Measurements from ENCODE around the gene ANXA11. TPM values are rescaled to one million over a fixed set of nuclear protein-coding genes. Genes with fewer than 3 reads are reported as not detected.

ANXA11 gene
- total RNA-seq, 3 donors from 2014 or later, result 83.3 to 102 (median 93.4) TPM

- Histone ChIP-seq H3K4me3 (no peak overlapping the region), H3K4me1 (no peaks in the 10 kb centered on the region), H3K27me3 (no peaks in the 10 kb centered on the region), H3K27ac (no peak overlapping the region), H3K36me3 (no peaks in the 10 kb centered on the region), H3K9me3 (no peaks in the 10 kb centered on the region)
- DNase-seq (ENCODE audit: low spot score in 2 of 2), result no peak
- intact Hi-C loops (cut with DNase I; ENCODE audit: low total_unique reads), result loop anchor here (5.0 kb wide), 1 partner anchor 1024 kb away; no protein-coding TSS in a partner anchor
- no peak for TF ChIP-seq POLR2A (IDR thresholded peaks at IDR 0.05)
- no peak for TF ChIP-seq POLR2AphosphoS5 (IDR thresholded peaks at IDR 0.05)
- TF ChIP-seq, protein P1, sequence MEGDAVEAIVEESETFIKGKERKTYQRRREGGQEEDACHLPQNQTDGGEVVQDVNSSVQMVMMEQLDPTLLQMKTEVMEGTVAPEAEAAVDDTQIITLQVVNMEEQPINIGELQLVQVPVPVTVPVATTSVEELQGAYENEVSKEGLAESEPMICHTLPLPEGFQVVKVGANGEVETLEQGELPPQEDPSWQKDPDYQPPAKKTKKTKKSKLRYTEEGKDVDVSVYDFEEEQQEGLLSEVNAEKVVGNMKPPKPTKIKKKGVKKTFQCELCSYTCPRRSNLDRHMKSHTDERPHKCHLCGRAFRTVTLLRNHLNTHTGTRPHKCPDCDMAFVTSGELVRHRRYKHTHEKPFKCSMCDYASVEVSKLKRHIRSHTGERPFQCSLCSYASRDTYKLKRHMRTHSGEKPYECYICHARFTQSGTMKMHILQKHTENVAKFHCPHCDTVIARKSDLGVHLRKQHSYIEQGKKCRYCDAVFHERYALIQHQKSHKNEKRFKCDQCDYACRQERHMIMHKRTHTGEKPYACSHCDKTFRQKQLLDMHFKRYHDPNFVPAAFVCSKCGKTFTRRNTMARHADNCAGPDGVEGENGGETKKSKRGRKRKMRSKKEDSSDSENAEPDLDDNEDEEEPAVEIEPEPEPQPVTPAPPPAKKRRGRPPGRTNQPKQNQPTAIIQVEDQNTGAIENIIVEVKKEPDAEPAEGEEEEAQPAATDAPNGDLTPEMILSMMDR (IDR thresholded peaks at IDR 0.05), result no peak
Measured at GRCh38 chr10:80176526-80176925, 28.8 kb downstream of the ANXA11 start.

- H3K27me3 ChIP-seq, result no peaks in the 10 kb centered on the region
- DNase-seq (ENCODE audit: low spot score in 2 of 2), result no peak
- H3K4me1 ChIP-seq, result no peaks in the 10 kb centered on the region
Measured at GRCh38 chr10:80174641-80175395, 30.5 kb downstream of the ANXA11 start.

DNA sequence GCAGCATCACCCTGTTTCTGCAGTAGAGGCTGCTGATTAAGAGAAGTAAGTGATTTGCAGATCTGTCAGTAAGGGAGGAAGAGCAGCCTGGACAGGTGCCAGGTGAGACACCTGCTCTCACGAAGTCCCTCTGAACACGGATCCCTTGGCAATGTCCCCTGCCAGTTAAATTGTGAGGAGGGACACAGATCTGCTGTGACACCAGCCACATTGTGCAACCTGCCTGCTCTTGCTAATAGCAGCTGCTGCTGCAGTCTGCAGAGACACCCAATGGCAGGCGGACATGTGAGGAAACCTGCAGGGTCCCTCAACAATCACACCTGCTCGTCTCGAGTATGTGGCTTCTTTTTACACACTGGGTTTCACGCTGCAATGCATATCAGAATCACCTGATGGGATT, 31.9 kb downstream of the ANXA11 start:
- TF ChIP-seq, protein P1 (IDR thresholded peaks at IDR 0.05), result no peak
- TF ChIP-seq POLR2AphosphoS5 (IDR thresholded peaks at IDR 0.05), result no peak
- TF ChIP-seq POLR2A (IDR thresholded peaks at IDR 0.05), result no peak
- Histone ChIP-seq H3K4me1 (no peaks in the 10 kb centered on the region), H3K9me3 (no peaks in the 10 kb centered on the region), H3K27me3 (no peaks in the 10 kb centered on the region), H3K4me3 (no peak overlapping the region), H3K36me3 (no peaks in the 10 kb centered on the region), H3K27ac (peak overlapping the region in 1 of 2 donors; percentile 0)
- no peak for DNase-seq (ENCODE audit: low spot score in 2 of 2)
- intact Hi-C loops (cut with DNase I; ENCODE audit: low total_unique reads), result no loop called here

More at GRCh38 chr10:80174641-80175395, 30.5 kb downstream of the ANXA11 start:
- Histone ChIP-seq H3K9me3 (no peaks in the 10 kb centered on the region), H3K36me3 (no peaks in the 10 kb centered on the region), H3K27ac (peak overlapping the region in 1 of 2 donors; percentile 27), H3K4me3 (no peak overlapping the region)
- TF ChIP-seq, protein P1 (IDR thresholded peaks at IDR 0.05), result no peak
- intact Hi-C loops (cut with DNase I; ENCODE audit: low total_unique reads), result loop anchor here (5.0 kb wide), 1 partner anchor 1023 kb away; no protein-coding TSS in a partner anchor

DNA sequence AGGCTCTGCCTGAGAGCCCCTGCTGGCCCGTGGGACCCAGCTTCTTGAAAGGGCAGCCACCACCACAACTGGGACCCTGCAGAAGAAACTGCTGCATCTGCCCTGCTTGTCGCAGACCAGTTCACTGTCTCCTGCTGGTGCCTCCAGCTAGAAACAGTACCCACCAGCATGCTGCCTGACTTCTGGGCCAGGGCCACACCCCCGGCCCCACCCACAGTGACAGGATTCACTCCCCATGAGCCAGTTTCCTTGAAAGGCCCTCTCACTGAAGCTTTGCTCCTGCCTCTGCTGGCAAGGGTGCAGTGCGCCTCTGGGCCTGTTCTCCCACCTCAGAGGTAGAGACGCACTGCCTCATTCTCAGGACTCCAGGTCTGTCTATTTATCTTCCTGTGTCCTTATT, 32.4 kb downstream of the ANXA11 start:
- no peaks in the 10 kb centered on the region for H3K36me3 ChIP-seq
- no peaks in the 10 kb centered on the region for H3K4me1 ChIP-seq
- DNase-seq (ENCODE audit: low spot score in 2 of 2), result no peak
- H3K27me3 ChIP-seq, result no peaks in the 10 kb centered on the region
- H3K27ac ChIP-seq, result peak overlapping the region in 1 of 2 donors; percentile 0
- H3K4me3 ChIP-seq, result no peak overlapping the region
- no peaks in the 10 kb centered on the region for H3K9me3 ChIP-seq
- TF ChIP-seq, protein P1 (IDR thresholded peaks at IDR 0.05), result no peak
- TF ChIP-seq POLR2A (IDR thresholded peaks at IDR 0.05) (no peak), POLR2AphosphoS5 (IDR thresholded peaks at IDR 0.05) (no peak)
- intact Hi-C loops (cut with DNase I; ENCODE audit: low total_unique reads), result no loop called here

- H3K4me3 ChIP-seq, result no peak overlapping the region
- H3K27me3 ChIP-seq, result no peaks in the 10 kb centered on the region
- H3K27ac ChIP-seq, result peak overlapping the region; percentile 58 to 74
- H3K9me3 ChIP-seq, result no peaks in the 10 kb centered on the region
- intact Hi-C loops (cut with DNase I; ENCODE audit: low total_unique reads), result no loop called here
- H3K4me1 ChIP-seq, result no peaks in the 10 kb centered on the region
- H3K36me3 ChIP-seq, result no peaks in the 10 kb centered on the region
- TF ChIP-seq POLR2AphosphoS5 (IDR thresholded peaks at IDR 0.05) (no peak), POLR2A (IDR thresholded peaks at IDR 0.05) (no peak)
- TF ChIP-seq, protein P1 (IDR thresholded peaks at IDR 0.05), result no peak
- peak in 1 of 2 donors; percentile 41 for DNase-seq (ENCODE audit: low spot score in 2 of 2)
Measured at GRCh38 chr10:80171248-80171660, 34.1 kb downstream of the ANXA11 start.

All from breast epithelium (tissue), 4 donors.